ENCODE measurements around the gene SLITRK1.

GRCh38 chr13:83831796-83832195 lies 50.5 kb downstream of the SLITRK1 start:
- TF ChIP-seq CTCF (conservative IDR thresholded peaks at IDR 0.05 in 1 of 2, IDR thresholded peaks at IDR 0.05 in 1 of 2; ENCODE audit: low read depth in 1 of 2, low read length in 2 of 2): no peak
- TF ChIP-seq EZH2 (IDR thresholded peaks at IDR 0.05; ENCODE audit: low read length, missing control alignments): no peak
